Caco-2 (cell line): ENCODE data around the gene TRAK1. TPM values are rescaled to one million over a fixed set of nuclear protein-coding genes. Genes with fewer than 3 reads are reported as not detected.

ENCODE experiments used
- BruUV-seq: library from RNA; stranded (reverse); fragments of 400-500 nt; replicated peaks from 2 replicates; lab custom pipeline; 2021; lab: Mats Ljungman, UMichigan
- CTCF ChIA-PET: fragments of 300-600 bp; sonication (Branson Sonifier 250); formaldehyde crosslinking; loops from one replicate; lab custom pipeline; 2022; ENCODE audit warnings: antibody characterized with exemption; lab: Charles Lee
- POLR2A ChIA-PET: fragments of 300-600 bp; sonication (Branson Sonifier 250); formaldehyde crosslinking; loops from one replicate; lab custom pipeline; 2022; ENCODE audit warnings: antibody characterized with exemption; lab: Charles Lee
- DNase-seq, 2 experiments: peaks; one replicate each; pipeline versions ENCODE4 v3.0.0 to v3.0.0-alpha.2; 2020 to 2022
- H3K27me3 ChIP-seq: replicated peaks from 2 replicates; pipeline ENCODE4 v1.6.0; 2011; ENCODE audit warnings: low read length; ENCODE audit not compliant: control insufficient read depth, insufficient read depth
- H3K36me3 ChIP-seq: 2 replicates; pipeline ENCODE4 v1.5.1; 2011; ENCODE audit warnings: low read length; ENCODE audit not compliant: control insufficient read depth, insufficient read depth
- H3K4me1 ChIP-seq: fragments of 250-450 bp; sonication (Bioruptor Pico); 2 replicates; pipeline ENCODE4 v1.5.1; 2020; ENCODE audit warnings: mild to moderate bottlenecking
- H3K4me3 ChIP-seq: 2 replicates; pipeline ENCODE4 v1.5.1; 2011; ENCODE audit warnings: low read depth, mild to moderate bottlenecking, control low read depth, low read length
- H3K9me3 ChIP-seq: fragments of 250-450 bp; sonication (Bioruptor Pico); 2 replicates; pipeline ENCODE4 v1.5.1; 2020; ENCODE audit warnings: mild to moderate bottlenecking, moderate library complexity
- H3K27ac Mint-ChIP-seq: one replicate; pipeline ENCODE4 v1.8.0; 2022; ENCODE audit warnings: mixed read lengths; ENCODE audit not compliant: unreplicated experiment
- H3K27me3 Mint-ChIP-seq: one replicate; pipeline ENCODE4 v1.8.0; 2022; ENCODE audit warnings: mixed read lengths; ENCODE audit not compliant: insufficient read depth, unreplicated experiment
- H3K36me3 Mint-ChIP-seq: one replicate; pipeline ENCODE4 v1.8.0; 2022; ENCODE audit warnings: mild to moderate bottlenecking, mixed read lengths; ENCODE audit not compliant: insufficient read depth, unreplicated experiment
- H3K4me1 Mint-ChIP-seq: one replicate; pipeline ENCODE4 v1.8.0; 2022; ENCODE audit warnings: low read depth, mixed read lengths; ENCODE audit not compliant: unreplicated experiment
- H3K4me3 Mint-ChIP-seq: one replicate; pipeline ENCODE4 v1.8.0; 2022; ENCODE audit warnings: mild to moderate bottlenecking, moderate library complexity, mixed read lengths; ENCODE audit not compliant: unreplicated experiment
- H3K9me3 Mint-ChIP-seq: one replicate; pipeline ENCODE4 v1.8.0; 2022; ENCODE audit warnings: mixed read lengths; ENCODE audit not compliant: unreplicated experiment
- intact Hi-C: fragments of 100-400 bp; cut with micrococcal nuclease; formaldehyde crosslinking; loops from one replicate; pipeline ENCODE4 v1.10.0; 2022; ENCODE audit not compliant: unreplicated experiment
- total RNA-seq: library from RNA; stranded (reverse); gene quantifications from 2 replicates; pipeline ENCODE4 v1.2.3, GENCODE V29; 2022
- TF ChIP-seq, protein P1 (sequence below), 2 experiments: fragments of 200-600 bp in 1 of 2; IDR thresholded peaks; 1 replicate in 1 of 2; 2 replicates in 1 of 2; pipeline versions ENCODE4 v1.5.1 to v1.8.0; 2011 to 2022; ENCODE audit warnings: antibody characterized with exemption in 1 of 2, control low read depth in 1 of 2, inconsistent platforms in 1 of 2, low read depth in 1 of 2, low read length in 1 of 2, mild to moderate bottlenecking in 1 of 2, moderate library complexity in 1 of 2; ENCODE audit not compliant: insufficient read depth in 1 of 2, severe bottlenecking in 1 of 2, unreplicated experiment in 1 of 2

TRAK1 gene
- total RNA-seq, 1 experiment from 2014 or later: 33.3 TPM

DNA sequence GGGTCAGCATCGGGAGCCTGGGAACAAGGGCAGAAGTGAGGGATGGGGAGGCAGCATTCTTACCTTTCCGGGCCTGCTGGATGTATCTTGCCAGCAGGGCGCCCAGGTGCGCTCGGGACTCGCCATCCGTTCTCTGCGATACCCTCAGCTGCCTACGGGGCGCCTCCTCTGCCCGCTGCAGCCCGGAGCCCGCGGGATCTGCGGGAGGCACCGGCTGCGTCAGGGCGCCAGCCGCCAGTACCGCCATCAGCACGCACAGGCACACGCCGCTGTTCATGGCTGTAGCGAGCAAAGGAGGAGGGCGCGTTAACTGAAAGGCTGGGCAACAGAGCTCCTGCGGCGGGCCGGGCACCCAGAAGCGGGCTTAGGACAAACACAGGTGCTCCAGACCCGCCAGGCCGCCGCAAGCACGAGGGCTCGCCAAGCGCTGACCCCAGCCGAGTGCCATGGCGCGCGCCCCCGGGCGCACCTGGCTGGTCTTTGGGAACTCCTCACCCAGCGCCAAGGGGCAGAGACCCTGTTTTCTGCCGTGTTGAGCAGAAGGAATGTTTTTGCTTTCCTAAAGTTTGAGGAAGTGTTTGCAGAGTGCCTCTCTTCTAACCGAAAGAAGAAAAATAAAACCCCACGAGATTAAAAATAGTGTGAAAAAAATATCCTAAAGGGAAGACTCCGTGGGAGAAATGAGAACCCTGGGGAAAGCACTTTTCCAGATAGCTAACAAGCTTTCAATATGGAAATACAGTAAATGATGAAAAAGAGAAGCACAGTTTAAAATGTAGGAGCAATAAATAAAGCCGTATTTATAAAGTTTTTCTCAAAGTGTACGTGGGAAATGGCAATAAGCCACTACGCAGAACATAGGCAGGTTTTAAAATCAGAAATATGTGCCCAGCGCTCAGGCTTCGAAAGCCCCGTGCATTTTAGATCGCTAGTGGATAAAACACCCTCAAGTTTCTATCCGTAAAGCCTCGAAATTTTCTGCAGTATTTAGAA lies 172.5 kb downstream of the TRAK1 start:
- no peaks in the 10 kb centered on the region for H3K4me1 ChIP-seq
- DNase-seq: peak in 1 of 2 experiments; percentile 27
- Mint-ChIP-seq H3K36me3 (no peaks in the 10 kb centered on the region), H3K27ac (no peak overlapping the region), H3K4me3 (peak overlapping the region; percentile 31), H3K4me1 (no peaks in the 10 kb centered on the region), H3K9me3 (no peaks in the 10 kb centered on the region), H3K27me3 (peaks cover 20% of the 10 kb centered on the region)
- no peaks in the 10 kb centered on the region for H3K36me3 ChIP-seq
- POLR2A ChIA-PET: no interaction called here
- BruUV-seq: no TSS peak
- H3K27me3 ChIP-seq: no peaks in the 10 kb centered on the region
- intact Hi-C loops: loop anchor here (5.0 kb wide), 1 partner anchor 189 kb away; no protein-coding TSS in a partner anchor
- H3K4me3 ChIP-seq: no peak overlapping the region
- H3K9me3 ChIP-seq: no peaks in the 10 kb centered on the region
- CTCF ChIA-PET: no interaction called here
- TF ChIP-seq, protein P1, sequence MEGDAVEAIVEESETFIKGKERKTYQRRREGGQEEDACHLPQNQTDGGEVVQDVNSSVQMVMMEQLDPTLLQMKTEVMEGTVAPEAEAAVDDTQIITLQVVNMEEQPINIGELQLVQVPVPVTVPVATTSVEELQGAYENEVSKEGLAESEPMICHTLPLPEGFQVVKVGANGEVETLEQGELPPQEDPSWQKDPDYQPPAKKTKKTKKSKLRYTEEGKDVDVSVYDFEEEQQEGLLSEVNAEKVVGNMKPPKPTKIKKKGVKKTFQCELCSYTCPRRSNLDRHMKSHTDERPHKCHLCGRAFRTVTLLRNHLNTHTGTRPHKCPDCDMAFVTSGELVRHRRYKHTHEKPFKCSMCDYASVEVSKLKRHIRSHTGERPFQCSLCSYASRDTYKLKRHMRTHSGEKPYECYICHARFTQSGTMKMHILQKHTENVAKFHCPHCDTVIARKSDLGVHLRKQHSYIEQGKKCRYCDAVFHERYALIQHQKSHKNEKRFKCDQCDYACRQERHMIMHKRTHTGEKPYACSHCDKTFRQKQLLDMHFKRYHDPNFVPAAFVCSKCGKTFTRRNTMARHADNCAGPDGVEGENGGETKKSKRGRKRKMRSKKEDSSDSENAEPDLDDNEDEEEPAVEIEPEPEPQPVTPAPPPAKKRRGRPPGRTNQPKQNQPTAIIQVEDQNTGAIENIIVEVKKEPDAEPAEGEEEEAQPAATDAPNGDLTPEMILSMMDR (IDR thresholded peaks at IDR 0.05; ENCODE audit: insufficient read depth in 1 of 2, low read depth in 1 of 2, low read length in 1 of 2, severe bottlenecking in 1 of 2, unreplicated experiment in 1 of 2): peak in 1 of 2 experiments; percentile 5

DNA sequence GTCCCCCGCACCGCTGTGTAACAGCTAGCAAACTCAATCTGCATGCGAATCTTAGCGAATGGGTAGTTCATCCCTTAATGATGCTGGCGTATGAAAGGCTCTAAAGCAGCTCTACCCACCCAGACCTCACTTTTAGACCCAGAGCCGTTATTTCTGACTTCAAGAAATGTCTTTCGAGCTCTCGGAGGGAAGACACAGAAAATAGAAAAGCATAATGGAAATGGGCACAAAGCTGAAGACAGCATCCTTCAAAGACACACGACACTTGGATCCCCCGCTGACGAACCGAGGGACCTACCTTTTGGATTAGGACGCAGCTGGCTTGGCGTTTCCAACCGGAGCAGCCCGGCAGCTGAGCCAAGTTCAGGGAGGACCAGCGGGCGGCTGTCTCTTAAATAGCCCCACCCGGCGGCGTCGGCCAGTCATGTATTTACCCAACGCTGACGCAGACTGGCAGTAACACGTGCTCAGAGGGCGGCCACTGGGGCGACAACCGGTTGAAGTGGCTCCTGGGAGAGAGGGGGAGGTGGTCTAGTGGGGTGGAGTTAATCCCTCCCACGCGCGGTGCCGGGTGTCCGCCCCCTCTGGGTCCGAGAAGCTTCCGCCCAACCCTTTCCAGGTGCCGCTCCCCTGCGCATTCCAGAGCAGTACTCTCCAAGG lies 173.4 kb downstream of the TRAK1 start:
- Mint-ChIP-seq H3K27ac (no peak overlapping the region), H3K4me1 (no peaks in the 10 kb centered on the region), H3K9me3 (no peaks in the 10 kb centered on the region), H3K4me3 (peak overlapping the region; percentile 63), H3K27me3 (peaks cover 27% of the 10 kb centered on the region), H3K36me3 (no peaks in the 10 kb centered on the region)
- POLR2A ChIA-PET: no interaction called here
- CTCF ChIA-PET: no interaction called here
- no TSS peak for BruUV-seq
- no peaks in the 10 kb centered on the region for H3K4me1 ChIP-seq
- peak; percentile 62 to 73 for DNase-seq
- H3K36me3 ChIP-seq: no peaks in the 10 kb centered on the region
- H3K4me3 ChIP-seq: no peak overlapping the region
- H3K9me3 ChIP-seq: no peaks in the 10 kb centered on the region
- intact Hi-C loops: loop anchor here (5.0 kb wide), 1 partner anchor 188 kb away; no protein-coding TSS in a partner anchor
- no peaks in the 10 kb centered on the region for H3K27me3 ChIP-seq
- TF ChIP-seq, protein P1 (IDR thresholded peaks at IDR 0.05; ENCODE audit: insufficient read depth in 1 of 2, low read depth in 1 of 2, low read length in 1 of 2, severe bottlenecking in 1 of 2, unreplicated experiment in 1 of 2): no peak
